Brain pericyte (primary cell): Measurements from ENCODE around the gene IL11.
"Not testable (repeated sequence)": the region's sequence is repeated elsewhere in the genome, so short reads cannot be mapped to it uniquely, and the experiment has no call there.

ENCODE experiments used
- DNase-seq: peaks from one replicate; pipeline ENCODE4 v3.0.0-alpha.2; 2012; ENCODE audit warnings: low read depth, low spot score

The IL11 gene

DNA sequence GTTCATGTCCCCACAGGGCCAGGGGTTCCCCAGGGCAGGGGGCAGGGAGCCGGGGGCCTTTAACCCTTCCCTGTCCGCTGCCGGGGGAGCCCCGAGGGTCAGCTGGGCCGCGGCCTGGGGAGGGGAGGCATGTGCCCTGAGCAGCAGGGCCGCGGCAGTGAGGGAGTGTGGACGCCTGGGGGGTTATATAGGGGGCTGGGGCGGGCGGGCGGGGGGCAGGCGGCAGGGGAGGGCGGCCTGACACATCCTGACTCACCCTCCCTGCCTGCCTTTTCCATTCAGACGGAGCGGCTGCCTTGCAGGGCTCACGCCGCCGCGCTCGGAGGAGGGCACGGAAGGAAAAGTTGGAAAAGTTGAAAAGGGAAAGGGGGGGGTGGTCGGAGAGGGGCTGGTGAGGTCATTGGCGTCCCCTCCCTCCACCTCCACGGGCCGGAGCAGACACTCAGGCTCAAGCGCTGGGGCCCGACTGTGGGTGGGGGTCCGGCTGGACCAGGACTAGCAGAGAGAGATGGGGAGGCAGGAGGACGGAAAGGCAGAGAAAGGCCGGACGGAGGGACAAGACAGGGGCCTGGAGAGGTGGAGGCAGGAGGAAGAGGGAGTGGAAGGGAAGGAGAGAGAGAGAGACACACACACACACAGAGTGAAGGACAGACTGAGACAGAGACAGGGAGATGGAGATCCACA, at the start of gene IL11:
Gene IL11 (minus strand): TSS at position 159 of the 684 bp plus-strand sequence. CDS start 153 bp downstream, at position 6.
- no peak for DNase-seq

DNA sequence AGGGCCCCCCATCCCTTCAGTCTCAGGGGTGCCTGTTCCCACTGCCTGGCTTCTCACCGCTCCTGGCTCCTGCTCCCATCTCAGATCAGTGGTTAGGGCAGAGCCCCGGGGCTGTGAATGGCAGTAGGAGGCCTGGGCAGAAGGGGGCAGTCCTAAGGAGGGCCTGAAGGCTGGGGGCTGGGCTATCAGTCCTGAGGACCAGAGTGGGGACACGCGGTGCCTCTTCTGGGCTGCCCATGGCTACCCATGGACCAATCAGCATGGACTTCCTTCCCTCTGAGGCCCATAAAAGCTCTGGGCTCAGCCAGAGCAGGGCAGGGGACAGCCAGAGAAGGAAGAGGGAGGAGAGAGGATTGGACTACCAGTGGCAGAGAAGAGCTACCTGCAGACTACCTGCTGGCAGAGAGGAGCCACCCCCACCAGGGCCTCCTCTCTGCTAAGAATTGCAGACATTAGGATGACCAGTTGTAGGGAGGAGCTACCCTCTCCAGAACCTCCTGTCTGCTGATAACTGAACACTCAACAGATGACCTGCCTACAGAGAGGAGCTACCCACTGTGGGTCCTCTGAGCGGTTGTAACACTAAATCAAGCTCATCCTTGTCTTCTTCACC, 49.5 kb upstream of the IL11 start:
- DNase-seq: no peak

- DNase-seq: no peak
Observed at GRCh38 chr19:55419103-55419502, 48.8 kb upstream of the IL11 start.

GRCh38 chr19:55418185-55418584, 47.9 kb upstream of the IL11 start:
- peak; percentile 31 for DNase-seq

DNA sequence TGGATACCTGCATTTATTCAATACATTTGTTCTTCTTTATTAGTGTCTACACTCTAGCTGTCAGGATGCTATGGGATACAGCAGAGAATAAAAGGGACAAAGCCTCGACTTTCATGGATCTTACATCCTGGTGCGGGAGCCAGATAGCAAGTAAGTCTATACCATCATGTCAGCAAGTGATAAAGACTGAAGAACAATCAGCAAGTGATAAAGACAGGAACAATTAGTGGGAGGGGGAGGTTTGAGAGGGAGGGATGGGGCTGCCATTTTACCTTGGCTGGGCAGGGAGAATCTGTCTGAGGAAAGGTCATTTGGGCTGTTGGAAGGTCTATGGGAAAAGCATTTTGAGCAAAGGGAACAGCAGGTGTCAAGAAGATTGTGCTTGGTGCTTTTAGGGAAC, 39.9 kb upstream of the IL11 start:
- DNase-seq: no peak

- DNase-seq: not testable (repeated sequence)
Observed at GRCh38 chr19:55409179-55409578, 38.9 kb upstream of the IL11 start.

- DNase-seq: no peak
Observed at GRCh38 chr19:55408533-55408872, 38.2 kb upstream of the IL11 start.

GRCh38 chr19:55407800-55408532, 37.7 kb upstream of the IL11 start:
- peak; percentile 99 for DNase-seq

DNA sequence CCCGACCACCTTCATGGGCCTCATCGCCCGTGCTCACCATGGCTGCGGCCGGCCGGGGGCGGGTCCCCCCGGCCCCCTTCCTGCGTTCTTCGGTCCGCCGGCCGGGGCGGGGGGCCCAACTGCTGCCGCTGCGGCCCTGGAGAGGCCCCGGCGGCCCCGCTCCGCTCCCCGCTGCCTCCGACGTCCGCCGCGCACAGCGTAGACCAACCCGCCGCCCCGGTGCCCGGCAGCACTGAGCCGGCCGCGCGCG, 37.2 kb upstream of the IL11 start, which contains the start of gene UBE2S:
Gene UBE2S (minus strand): TSS at position 239 of the 250 bp plus-strand sequence. CDS start 199 bp downstream, at position 40.
- DNase-seq: not testable (repeated sequence)

DNA sequence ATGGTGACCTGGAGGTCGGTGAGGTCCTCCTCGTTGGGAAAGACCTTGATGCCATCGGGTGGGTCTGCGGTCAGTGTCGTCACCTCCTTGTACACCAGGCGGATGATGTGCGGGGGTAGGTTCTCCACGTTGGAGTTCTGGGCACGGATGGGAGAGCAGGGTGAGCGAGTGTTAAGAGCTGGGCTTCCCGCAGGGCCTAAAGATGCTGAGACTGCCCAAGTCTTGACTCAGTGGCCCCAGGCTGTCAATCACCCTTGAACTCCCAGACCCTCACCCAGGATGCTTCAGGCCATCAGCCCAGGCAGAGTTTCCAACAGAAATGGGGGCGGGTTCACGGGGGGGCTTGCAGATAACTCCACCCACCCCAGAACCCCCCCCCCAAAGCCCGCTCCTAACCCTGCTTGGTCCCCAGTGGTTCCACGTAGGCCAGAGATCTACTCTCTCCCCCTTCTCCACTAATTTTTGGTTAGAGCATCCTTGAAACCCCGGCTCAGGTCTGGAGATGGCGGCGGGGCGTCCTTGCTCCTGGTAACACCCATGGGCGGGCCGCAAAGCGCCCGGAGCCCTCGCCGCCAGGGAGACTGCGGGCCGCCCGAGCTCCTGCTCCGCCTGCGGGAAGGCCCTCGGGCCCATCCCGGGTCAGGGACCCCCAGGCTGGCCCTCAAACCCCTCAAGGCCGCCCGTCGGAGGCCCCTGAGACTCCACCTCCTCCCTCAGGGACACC, 36.7 kb upstream of the IL11 start:
- DNase-seq: no peak

DNA sequence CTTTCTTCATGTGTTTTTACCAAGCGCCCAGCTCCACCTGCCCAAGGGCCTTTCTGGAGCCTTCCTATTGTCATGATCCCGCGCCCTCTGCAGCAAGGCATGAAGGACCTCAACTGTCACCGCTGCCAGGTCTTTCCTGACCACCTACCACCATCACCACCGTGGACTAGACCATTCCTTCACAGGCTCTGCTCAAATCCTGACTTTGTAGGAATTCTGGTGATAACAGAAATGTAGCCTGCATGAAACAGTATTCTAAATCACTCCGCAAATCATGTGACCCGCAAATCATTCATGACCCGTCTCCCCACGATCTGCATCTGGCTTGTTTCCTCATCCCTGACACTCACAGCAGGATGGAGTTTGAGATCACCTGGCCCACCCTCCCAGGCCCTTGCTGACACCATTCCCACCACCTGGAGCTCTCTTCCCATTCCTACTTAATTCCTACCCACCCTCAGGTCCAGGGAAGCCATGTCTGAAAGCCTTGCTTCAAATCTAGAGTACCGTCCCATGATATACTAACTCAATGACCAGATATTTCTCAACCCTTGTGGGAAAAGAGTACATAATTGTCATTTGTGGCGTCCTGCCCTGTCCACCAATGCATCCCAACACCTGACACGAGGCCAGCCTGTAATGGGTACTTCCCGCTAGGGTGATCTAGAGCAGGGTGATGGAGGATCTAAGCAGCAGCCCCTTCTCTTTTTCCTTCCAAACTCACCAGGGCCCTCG, 36.0 kb upstream of the IL11 start:
- DNase-seq: no peak

DNA sequence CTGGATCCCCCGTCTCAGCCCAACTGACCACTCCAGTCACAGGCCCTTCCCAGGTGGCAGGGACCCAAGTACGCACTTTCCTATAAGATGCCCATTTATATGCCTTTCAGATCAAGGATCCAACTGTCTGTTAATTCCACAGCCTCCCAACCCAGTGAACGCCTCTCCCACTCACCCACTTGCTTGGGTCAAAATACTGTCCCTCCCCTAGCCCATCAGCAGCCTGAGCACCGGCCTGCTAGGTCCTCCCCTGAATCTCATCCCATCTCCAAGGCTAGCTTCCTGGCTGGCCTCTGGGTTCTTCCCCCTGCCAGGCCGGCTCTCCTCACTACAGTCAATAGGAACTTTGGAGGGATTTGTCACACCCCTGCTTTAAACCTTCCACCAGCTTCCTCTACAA, 35.4 kb upstream of the IL11 start:
- DNase-seq: no peak

- DNase-seq: no peak
Observed at GRCh38 chr19:55402509-55402908, 32.2 kb upstream of the IL11 start.

DNA sequence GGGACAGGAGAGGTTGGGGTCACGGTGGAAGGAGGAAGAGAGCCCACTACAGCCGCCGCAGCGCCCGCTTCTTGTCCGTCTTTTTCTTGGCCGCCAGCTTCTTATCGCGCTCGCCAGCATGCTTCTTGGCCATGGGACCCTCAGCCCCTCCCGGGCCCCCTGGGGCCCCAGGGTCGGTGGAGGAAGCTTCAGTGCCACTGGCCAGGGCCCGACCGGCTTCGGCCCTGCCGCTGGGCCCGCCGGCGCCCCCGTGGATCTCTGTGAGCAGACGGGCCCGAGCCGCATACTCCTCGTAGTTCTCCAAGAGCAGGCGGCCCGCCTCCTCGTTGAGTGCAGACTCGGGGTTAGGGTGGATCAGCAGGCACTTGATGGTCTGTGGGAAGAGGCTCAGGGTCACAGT, 31.1 kb upstream of the IL11 start:
- not testable (repeated sequence) for DNase-seq

- DNase-seq: no peak
Observed at GRCh38 chr19:55400281-55401087, 30.2 kb upstream of the IL11 start.

DNA sequence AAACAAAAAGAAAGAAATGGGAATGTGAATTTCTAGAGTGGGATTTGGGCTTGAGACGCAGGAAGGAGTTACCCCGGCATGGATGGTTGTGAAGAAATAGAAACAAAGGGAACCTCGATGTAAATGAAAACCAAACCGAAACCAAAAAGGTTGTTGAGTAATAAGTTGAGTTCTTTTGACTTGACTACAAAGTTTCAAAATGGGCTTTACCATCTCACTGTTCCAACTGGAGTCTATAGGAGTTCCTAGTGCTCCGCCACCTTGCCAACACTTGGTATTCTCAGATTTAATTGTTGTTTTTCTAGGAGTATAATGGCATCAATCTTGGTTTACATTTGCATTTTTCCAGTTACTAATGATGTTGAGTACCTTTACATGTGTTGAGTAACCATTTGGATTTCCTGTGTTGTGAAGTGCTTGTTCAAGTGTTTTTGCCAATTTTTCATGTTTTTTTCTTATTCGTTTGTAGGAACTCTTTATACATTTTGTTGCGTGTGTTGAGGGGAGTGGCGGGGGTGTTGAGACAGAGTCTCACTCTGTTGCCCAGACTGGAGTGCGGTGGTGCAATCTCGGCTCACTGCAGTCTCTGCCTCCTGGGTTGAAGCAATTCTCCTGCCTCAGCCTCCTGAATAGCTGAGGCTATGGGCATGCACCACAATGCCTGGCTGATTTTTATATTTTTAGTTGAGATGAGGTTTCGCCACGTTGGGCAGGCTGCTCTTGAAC, 28.1 kb upstream of the IL11 start:
- no peak for DNase-seq

- no peak for DNase-seq
Observed at GRCh38 chr19:55392820-55393761, 22.8 kb upstream of the IL11 start.

DNA sequence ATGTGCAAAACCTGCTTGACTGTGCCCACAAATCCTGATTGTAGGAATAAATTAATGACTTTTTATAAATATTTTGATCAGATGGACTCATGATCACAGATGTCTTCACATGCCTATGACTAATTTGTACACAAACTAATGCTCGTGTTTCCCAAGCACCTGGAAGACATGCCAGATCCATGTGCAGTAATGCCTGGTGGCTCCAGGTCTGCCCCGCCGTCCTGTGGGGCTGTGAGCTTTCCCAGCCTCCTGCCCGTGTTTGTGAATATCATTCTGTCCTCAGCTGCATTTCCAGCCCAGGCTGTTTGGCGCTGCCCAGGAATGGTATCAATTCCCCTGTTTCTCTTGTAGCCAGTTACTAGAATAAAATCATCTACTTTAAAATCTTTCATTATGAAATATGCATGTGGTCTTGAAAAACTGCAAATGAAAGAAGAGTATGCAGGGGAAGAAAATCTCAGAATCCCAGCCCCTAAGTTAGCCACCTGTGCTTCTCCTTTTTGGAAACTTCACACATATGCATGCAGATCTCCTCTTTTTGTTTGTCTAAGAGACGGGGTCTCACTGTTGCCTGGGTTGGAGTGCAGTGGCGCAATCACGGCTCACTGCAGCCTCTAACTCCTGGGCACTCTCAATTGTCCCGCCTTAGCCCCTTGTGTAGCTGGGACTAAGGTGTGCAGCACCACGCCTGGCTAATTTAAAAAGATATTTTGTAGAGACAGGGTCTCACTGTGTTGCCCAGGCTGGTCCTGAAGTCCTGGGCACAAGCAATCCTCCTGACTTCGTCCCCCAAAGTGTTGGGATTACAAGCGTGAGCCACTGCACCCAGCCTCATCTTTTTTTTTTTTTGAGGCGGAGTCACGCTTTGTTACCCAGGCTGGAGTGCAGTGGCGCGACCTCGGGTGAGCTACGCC, 21.7 kb upstream of the IL11 start:
- no peak for DNase-seq
